DMS79 treated with DMSO at 0.1 percent for 48 hours (cell line): ENCODE measurements around the gene MED29.

ENCODE experiments used
- DNase-seq: peaks from one replicate; lab custom pipeline; 2025; lab: John Stamatoyannopoulos, UW

The MED29 gene

DNA sequence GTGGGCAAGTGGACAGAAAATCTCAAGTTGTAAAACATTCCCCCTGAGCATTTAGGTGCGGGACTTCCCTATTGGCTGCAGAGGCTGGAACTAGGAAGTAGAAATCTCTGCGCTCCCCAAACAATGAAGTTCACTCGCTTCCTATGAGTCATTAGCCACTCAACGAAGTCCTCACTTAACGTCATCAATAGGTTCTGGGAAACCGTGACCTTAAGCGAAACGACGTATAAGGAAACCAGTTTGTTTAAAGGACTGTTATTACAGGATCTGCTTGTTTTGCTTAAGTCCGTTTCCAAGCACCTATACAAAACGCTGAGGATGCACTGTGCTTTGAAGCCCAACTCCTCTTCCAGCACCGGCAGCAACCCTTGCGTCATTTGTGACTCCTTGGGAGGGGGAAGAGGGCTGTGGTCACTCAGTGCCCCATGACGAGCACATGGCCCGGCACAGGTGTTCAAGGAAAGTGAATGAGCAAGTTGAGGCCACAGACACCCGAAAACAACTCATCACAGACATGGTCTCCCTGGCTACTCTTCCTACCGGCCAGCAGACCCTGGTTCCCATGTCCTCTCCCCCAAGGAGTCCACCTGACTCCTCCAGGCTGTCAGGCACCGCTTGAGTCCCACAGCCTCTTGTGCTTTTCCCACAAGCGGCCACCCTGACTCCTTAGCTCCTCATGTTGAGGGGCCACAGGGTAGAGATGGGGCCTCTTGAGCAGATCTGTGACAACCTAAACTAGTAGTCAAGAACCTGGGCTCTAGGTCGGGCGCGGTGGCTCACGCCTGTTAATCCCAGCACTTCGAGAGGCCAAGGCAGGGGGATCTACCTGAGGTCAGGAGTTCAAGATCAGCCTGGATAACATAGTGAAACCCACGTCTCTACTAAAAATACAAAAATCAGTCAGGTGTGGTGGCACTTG, 39.8 kb downstream of the MED29 start:
- no peak for DNase-seq

DNA sequence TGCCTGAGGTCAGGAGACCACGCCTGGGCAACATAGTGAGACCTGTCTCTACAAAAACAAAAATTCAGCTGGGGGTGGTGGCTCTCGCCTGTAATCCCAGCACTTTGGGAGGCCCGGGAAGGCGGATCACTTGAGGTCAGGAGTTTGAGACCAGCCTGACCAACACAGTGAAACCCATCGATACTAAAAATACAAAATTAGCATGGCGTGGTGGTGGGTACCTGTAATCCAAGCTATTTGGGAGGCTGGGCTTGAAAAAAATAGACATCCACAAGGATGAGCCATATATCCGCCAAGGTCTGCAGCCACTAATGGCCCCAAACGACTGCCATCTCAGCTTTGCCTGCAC, 41.5 kb downstream of the MED29 start:
- no peak for DNase-seq

DNA sequence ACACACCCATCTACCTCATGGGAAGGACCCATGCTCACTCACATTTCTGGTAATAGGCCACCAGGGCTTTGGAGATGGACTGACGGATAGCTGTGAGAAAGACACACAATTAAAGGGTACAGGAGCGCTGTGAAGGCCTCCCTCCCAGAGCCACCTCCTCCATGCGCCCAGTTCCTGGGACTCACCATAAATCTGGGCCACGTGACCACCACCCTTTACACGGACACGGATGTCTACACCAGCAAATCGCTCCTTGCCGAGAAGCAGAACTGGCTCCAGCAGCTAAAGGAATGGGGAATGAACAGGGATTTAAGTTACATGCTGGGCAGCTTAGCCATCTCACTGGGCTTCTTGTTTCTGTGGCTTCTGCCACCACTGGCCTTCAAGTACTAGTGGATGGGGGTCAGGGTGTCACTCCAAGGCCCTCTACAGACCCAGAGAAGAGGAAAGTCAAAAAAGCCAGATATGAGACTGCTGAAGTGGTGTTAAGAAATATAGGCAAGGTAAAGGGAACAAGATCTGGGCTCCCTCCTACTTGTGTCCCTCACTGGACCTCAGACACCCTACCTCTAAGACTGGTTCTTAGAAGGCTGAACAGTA, 42.4 kb downstream of the MED29 start:
- DNase-seq, result no peak

DNA sequence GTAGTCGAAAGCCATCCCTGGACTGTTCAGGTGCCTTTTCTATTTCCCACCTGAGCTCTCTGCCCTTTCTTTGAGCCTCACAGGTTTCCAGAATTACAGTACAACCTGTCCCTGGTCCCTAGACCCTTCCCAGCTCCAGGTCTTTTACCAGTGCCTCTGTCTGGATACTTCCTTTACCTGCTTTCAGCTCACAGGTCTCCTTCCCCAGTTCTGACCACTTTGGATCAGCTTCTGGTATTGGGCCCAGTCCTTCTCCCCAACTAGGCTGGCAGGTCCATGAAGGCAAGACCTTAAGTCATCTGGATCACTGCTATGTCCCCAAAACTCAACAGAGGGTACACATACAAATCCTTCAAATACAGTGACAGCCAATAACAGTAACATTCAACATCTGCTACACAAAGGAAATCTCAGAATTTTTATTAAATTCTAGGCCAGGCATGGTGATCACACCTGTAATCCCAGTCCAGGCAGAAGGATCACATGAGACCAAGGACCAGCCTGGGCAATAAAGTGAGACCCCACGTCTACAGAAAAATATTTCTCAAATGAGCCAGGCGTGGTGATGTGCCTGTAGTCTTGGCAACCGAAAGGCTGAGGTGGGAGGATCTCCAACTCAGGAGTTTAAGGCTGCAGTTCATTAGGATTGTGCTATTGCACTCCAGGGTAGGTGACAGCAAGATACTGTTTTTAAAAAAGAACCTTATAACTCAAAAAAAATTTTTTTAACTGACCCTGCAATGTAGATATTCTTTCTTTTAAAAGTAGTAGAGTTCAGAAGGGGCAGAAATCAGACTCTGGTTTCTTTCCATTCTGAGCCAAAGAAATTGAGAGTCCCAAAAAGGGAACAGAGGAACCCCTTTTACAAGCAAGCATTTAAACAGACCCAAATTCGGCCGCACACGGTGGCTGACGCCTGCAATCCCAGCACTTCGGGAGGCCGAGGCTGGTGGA, 43.2 kb downstream of the MED29 start:
- no peak for DNase-seq

GRCh38 chr19:39435499-39436349, 44.5 kb downstream of the MED29 start, which contains the start of gene RPS16:
Gene RPS16, minus strand, starts transcription at chr19:39435949. Its CDS starts 54 bp downstream, at chr19:39435895.
- DNase-seq, result peak; percentile 97

- no peak for DNase-seq
Measured at GRCh38 chr19:39436350-39436716, 45.2 kb downstream of the MED29 start.

DNA sequence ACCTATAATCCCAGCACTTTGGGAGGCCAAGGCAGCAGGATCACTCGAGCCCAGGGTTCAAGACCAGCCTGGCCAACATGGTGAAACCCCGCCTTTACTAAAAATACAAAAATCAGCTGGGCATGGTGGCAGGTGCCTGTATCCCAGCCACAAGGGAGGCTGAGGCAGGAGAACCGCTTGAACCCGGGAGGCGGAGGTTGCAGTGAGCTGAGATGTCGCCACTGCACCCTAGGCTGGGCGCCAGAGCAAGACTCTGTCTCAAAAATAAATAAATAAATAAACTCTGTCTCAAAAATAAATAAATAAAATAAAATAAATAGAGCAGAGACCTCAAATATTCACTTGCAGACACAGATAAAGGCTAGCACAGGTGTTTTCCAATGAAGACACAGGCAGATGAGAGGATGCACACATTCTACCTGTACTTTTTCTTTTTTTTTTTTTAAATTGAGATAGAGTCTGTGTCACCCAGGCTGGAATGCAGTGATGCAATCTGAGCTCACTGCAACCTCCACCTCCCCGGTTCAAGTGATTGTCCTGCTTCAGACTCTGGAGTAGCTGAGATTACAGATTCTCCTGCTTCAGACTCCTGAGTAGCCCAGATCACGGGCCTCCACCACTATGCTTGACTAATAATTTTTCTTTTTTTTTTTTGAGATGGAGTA, 47.2 kb downstream of the MED29 start:
- no peak for DNase-seq

GRCh38 chr19:39444598-39445195, 53.5 kb downstream of the MED29 start:
- peak; percentile 39 for DNase-seq

GRCh38 chr19:39445196-39446111, 54.3 kb downstream of the MED29 start, which contains the start of gene SUPT5H:
Gene SUPT5H, plus strand, starts transcription at chr19:39445582. Its CDS starts 309 bp downstream, at chr19:39445891.
- peak; percentile 95 for DNase-seq

DNA sequence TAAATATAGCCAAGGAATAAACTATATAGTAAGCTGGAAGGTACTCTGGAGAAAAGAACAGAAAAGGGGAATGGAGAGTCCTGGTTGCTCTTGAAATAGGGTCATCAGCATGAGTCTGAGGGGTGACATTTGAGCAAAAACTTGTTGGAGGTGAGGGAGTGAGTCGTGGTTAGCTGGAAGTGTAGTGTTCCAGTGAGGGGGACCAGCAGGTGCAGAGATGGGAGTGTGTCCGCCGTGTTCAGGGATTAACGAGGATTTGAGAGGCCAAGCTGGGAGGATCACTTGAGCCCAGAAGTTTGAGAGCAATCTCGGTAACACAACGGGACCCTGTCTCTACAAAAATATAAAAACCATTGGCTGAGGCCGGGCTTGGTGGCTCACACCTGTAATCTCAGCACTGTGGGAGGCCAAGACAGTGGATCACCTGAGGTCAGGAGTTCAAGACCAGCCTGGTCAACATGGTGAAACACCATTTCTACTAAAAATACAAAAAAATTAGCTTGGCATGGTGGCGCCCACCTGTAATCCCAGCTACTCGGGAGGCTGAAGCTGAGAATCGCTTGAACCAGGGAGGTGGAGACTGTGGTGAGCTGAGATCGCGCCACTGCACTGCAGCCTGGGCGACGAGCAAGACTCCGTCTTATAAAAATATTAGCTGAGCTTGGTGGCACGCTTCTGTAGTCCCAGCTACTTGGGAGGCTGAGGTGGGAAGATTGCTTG, 55.3 kb downstream of the MED29 start:
- DNase-seq, result peak; percentile 4

- DNase-seq, result no peak
Measured at GRCh38 chr19:39448271-39448670, 57.1 kb downstream of the MED29 start.

DNA sequence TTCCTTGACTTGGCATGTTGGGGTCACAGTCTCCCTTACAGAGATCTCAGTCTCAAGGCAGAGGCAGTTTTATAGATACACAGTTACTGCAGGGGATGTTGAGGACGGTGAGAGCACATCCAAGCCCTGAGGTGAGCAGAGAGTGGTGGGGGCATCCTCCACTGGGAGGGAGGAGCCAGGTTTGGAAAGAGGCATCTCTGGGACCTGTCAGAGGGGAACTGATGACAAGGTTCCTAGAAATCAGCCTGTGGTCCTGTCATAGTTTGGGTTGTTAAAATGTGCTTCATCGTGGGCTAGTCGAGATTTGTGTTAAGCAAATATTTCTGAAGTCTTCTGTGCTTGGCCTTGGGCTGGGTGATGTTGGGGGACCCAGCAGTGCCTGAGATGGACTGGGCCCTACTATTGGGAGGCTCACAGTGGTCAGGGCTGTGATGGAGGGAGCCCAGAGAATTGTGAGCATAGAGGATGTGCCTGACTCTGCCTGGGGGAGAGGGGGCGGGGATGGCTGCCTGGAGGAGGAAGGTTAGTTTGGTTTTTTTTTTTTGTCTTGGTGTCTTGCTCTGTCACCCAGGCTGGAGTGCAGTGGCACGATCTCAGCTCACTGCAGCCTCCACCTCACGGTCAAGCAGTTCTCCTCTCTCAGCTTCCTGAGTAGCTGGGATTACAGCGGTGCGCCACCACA, 58.1 kb downstream of the MED29 start:
- no peak for DNase-seq
